Fibroblast of skin of left biceps (primary cell): ENCODE data around the gene TMIGD3.

Source experiments
- DNase-seq, 2 experiments: peaks; one replicate each; pipeline ENCODE4 v3.0.0-alpha.2; 2013; ENCODE audit warnings: low read depth in 2 of 2

The TMIGD3 gene

DNA sequence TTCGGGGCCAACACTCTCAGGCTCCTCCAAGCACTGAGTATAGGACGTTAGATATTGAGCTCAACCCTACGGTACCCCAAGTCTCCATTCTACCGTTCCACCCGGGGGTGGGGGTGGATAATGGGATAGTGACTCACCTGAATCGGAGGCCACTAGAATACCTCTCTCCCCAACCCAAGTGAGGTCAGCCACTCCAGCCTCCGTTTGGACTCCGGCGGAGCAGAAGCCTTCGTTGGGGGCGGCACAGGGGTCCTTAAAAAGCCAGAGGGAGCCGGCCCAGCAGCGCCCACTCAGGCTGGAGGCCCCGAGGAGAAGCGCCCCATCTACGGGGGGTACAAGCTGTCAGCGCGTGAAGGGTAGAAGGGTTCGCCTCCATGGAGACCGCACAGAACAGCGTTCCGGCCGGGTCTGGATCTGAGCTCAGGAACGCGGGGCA lies 54.9 kb downstream of the TMIGD3 start:
- DNase-seq: no peak

DNA sequence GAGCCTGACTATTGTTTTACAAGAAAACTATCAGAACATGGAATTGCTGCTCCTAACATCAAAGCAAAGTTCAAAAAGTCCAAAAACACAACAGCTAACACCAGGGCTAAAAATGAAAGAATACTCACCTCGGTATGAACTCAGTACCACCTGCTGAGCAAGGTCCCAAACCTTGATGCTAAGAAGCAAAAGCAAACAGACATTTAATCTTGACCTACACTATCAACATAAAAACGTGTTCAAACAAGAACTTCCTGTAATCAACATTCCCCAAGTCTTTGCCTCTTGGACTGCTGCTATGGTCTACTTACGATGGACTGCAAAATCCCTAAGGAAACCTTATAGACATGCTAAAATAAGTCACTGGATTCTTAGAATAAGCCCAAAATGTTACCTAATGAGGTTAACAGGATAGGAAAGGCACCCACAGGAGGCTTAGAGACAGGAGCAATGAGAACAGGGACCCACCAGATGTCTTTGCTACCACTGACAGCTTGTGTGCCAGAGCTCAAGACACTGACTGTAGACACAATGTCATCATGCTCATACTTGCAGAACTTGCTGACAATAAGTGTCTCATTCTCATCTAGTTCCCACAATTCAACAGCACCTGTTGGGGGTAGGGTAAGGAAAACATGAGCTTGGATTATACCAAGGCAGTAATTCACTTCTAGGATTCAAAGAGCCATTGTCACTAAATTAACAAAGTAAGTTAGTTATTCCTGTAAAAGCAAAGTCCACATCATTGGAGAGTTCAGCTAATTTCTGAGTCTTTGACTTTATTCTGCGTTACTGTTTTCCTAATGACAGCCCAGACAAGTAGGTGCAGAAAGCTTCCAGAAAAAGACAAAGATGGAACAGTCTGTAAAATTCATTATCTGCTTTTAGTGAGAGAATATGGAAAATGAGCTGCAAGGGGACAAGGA lies 56.2 kb downstream of the TMIGD3 start:
- DNase-seq: no peak

DNA sequence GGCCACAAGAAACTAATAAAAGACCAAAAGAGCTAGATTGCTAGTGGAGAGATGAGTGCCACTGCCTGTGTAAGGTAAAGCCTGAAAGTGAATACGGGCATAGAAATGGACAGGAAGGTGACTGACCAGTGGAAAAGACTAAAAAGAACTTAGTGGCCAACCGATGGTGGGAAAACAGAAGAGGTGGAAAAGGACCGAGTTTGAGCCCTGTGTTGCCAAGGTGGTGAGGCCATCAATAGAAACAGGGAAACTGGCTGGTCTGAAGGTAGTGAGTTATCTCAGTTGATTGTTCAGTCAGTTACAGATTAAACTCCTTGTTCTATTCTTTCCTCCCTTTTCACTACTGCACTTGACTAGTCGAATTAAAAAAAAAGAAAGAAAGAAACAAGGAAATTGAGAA lies 56.9 kb downstream of the TMIGD3 start:
- no peak for DNase-seq

DNA sequence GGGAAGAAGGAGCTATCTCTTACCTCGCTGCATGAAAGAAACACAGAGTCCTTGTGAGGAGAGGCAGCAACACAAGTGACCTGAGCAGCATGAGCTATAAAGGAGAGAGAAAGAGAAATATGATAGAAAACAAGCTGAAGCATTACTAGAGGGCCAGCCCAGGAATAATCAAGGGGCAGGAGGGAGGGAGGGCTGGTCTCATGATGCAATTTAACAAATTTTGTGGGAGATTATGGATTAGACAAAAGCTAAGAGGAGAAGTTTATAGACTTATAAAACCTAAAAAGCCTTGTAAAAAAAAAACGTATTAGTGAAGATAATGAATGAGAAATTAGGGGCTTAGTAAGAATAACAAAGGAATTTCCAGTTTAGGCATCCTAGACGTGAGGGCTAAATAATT lies 59.4 kb downstream of the TMIGD3 start:
- DNase-seq: no peak

DNA sequence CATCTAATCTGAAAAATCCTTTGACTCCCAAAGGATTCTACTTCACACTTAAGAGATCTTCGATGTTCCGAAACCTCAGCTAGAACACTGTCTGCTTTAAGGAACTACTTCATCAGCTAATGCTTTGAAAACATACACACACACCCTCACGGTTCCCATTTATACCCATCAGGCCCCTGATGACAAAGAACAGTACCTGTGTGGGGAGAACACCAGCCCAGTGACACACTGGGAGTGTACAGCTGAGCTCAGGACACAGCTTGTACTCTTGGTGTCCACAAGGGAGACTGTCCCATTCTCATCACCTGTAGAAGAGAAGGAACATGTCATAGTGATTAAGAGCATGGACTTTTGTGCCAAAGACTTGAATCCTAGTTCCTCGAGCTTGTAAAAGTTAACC lies 61.0 kb downstream of the TMIGD3 start:
- no peak for DNase-seq

DNA sequence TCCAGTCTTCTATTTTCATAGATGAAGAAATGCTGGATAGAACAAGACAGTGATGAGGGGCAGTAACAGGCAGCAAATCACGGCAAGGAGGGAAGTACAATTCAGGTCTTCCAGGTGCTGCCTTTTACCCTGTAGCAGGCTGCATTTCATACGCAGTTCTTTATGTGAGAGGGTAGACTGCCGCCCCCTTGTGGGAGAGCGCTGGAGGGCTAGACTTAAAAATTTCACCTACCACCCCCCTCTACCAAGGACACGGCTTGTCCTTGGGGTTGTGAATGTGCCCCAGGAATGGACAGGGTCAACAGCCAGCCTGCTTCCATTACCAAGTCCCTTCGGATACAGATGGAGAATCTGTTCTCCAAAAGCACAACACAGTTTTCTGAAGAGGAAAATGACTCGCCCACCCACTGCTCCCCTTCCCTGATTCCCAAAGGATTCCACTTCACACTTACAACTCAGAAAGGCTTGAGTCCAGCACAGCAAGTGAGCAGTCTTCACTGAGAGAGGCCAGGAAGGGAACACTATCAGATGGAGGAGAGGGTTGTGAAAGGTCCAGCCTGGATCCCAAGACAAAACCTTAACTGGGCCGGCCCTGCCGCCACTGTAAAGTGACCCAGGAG lies 61.8 kb downstream of the TMIGD3 start:
- no peak for DNase-seq

DNA sequence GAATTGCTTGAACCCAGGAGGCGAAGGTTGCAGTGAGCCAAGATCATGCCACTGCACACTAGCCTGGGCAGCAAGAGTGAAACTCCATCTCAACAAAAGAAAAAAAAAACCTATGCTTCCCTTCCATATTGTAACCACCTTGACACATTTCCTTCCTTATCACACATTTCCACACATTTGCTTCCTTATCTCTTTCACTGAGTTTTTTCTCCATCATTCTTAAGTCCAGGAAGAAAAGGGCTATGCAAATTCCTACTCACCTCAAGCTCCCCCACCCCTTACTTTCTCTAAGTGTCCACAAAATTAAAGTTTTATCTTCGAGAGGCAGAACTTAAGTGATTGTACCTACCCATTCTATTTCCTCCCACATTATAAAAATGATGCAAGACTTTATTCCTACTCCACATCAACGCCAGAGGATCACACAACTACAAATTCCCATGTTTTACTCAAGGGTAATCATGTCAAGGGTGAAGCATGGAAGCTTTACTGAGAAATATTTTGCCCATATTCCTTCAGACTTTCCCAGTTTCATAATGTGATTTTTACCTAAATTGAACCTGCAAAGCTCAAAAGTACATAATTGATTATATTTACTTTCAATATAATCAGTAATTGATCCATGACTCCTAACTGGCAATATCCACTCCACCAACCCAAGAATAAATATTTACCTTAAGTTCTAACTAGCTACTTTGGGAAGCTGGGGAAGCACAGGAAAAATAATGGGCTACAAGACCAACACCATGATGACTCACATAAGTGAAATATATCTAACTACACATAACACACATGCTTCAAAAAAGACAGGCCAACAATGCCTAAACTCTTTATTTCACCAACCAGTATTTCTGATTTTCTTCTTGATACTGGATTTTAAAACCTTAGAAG lies 63.7 kb downstream of the TMIGD3 start:
- no peak for DNase-seq

DNA sequence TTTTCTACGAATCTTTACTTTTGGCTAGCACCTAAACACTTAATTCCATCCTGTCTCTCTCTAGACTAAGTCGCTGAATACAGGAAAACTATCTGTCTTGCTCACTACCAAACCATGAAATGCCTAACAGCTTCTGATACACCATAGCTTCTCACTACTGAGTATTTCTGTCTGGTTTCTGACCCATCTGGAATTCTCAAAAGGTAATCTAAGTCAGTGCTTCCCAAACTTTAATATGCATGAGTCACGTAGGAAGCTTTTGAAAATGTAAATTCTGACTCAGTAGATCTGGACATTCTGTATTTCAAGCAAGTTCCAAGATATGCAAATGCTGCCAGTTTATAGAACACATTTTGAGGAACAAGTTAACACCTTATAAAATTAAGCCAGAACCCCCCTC lies 66.7 kb downstream of the TMIGD3 start:
- DNase-seq: peak in 1 of 2 experiments; percentile 6
